DMS53 (cell line): ENCODE results near the gene CCR7.

ENCODE experiments used
- DNase-seq: peaks from one replicate; lab custom pipeline; 2025; lab: John Stamatoyannopoulos, UW

The CCR7 gene

GRCh38 chr17:40515491-40516041, 49.7 kb downstream of the CCR7 start:
- DNase-seq = no peak

GRCh38 chr17:40515011-40515410, 50.3 kb downstream of the CCR7 start:
- DNase-seq = no peak

DNA sequence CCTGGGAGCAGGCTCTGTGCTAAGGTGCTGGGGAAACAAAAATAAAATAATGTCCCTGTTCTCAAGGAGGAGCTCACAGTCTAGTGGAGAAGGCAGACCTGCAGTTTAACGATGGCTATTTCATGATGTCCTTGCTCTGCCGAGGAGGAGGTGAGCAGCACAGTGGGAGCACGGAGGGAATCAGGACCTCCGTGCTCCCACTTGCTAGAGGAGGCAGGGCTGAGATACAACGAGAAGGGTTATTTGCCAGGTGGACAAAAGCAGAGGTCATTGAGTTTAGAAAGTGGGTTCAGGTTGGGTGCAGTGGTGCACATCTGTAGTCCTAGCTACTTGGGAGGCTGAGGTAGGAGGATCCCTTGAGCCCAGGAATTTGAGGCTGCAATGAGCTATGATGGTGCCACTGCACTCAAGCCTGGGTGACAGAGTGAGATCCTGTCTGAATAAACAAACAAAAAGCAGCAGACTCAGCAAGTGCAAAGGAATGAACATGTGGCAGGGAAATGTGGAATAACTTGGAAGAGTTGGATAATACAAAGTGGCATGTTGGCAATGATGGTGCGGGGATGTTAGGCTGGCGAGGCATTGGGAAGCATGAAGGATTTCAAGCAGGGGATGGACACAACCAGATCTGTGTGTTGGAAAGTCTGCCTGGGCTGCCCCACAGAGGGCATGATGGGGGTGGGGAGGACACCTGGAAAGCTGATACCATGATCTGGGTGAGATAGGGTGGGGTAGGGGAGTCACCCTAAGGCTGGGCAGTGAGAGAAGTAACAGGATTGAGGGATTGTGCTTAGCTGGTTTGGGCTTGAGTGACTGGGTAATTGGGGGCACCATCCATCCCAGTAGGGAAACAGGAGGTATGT, 51.0 kb downstream of the CCR7 start:
- DNase-seq = no peak

GRCh38 chr17:40511667-40512220, 53.5 kb downstream of the CCR7 start:
- no peak for DNase-seq

DNA sequence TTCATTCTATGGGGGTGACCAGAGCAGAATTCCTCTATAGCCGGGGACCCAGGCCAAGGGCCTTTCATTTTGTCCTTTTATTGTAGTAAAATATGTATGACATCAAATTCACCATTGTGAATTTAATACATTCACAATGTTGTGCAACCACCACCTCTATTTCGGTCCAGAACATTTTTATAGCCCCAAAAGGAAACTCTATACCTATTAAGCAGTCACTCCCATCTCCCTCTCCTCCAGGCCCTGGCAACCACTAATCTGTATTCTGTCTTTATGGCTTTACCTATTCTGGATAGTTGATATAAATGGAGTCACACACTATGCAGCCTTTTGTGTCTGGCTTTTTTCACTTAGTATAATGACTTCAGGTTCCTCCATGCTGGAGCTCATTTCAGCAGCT, 54.1 kb downstream of the CCR7 start:
- no peak for DNase-seq

- no peak for DNase-seq
Measured at GRCh38 chr17:40510328-40510648, 55.0 kb downstream of the CCR7 start.

DNA sequence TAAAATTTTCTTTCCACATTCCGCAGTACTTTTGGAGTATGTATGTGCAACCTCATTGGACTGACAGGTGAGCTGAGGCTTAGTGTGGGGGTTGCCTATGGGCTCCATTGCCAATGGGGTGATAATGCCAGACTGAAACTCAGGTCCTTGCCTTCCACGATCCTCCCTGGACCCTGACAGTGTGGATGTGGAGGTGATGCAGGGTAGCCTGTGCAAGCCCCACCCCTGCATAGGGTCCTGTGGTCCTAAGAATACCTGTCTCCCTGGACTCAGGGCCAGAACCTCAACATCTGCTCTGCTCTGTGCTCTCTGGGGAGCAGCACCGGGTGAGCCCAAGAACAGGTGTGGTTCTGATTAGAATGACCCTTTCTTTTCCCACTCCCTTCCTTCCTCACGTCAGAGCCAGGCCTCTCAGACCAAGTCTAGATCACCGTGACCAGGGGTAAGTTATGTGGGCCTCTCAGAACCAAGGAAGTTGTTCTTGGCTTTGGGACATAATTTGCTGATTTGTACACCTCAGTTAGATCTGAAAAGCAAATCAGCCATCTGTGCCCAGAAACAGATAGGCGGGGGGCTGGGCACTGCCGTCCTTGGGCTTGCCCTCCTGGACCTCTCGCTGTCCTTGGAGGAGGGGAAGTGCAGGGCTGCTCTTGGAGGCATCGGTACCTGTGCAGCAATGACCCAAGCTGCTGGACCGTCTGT, 55.5 kb downstream of the CCR7 start:
- no peak for DNase-seq

DNA sequence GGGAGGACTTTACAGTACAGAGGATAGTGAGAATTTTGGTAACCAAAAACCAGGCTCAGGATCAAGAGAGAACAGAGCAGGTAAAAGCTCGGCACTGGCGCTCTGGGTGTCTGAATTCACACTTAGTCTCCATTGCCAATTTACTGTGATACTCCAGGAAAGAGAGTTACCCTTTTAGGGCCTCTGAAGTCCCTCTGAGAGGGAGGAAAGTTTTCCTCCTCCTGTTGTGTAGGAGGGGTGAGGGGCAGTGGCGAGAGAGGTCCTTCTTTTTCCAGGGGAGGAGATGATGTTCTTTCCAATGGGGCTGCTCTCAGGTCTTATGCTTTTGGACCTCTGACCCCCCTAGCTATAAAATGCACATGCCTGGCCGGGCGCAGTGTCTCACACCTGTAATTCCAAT, 58.5 kb downstream of the CCR7 start:
- no peak for DNase-seq
